Activated CD8-positive, alpha-beta memory T cell treated with anti-CD3 and anti-CD28 coated beads for 48 hours (primary cell): Measurements from ENCODE around the gene RTEL1.
"Not testable (repeated sequence)": the region's sequence is repeated elsewhere in the genome, so short reads cannot be mapped to it uniquely, and the experiment has no call there.

ENCODE experiments used
- DNase-seq, 3 experiments: peaks; one replicate each; pipeline ENCODE4 v3.0.0-alpha.2; 2020; ENCODE audit warnings: low read depth in 2 of 3, low spot score in 2 of 3

Gene RTEL1, protein sequence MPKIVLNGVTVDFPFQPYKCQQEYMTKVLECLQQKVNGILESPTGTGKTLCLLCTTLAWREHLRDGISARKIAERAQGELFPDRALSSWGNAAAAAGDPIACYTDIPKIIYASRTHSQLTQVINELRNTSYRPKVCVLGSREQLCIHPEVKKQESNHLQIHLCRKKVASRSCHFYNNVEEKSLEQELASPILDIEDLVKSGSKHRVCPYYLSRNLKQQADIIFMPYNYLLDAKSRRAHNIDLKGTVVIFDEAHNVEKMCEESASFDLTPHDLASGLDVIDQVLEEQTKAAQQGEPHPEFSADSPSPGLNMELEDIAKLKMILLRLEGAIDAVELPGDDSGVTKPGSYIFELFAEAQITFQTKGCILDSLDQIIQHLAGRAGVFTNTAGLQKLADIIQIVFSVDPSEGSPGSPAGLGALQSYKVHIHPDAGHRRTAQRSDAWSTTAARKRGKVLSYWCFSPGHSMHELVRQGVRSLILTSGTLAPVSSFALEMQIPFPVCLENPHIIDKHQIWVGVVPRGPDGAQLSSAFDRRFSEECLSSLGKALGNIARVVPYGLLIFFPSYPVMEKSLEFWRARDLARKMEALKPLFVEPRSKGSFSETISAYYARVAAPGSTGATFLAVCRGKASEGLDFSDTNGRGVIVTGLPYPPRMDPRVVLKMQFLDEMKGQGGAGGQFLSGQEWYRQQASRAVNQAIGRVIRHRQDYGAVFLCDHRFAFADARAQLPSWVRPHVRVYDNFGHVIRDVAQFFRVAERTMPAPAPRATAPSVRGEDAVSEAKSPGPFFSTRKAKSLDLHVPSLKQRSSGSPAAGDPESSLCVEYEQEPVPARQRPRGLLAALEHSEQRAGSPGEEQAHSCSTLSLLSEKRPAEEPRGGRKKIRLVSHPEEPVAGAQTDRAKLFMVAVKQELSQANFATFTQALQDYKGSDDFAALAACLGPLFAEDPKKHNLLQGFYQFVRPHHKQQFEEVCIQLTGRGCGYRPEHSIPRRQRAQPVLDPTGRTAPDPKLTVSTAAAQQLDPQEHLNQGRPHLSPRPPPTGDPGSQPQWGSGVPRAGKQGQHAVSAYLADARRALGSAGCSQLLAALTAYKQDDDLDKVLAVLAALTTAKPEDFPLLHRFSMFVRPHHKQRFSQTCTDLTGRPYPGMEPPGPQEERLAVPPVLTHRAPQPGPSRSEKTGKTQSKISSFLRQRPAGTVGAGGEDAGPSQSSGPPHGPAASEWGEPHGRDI (N-terminal part only)

DNA sequence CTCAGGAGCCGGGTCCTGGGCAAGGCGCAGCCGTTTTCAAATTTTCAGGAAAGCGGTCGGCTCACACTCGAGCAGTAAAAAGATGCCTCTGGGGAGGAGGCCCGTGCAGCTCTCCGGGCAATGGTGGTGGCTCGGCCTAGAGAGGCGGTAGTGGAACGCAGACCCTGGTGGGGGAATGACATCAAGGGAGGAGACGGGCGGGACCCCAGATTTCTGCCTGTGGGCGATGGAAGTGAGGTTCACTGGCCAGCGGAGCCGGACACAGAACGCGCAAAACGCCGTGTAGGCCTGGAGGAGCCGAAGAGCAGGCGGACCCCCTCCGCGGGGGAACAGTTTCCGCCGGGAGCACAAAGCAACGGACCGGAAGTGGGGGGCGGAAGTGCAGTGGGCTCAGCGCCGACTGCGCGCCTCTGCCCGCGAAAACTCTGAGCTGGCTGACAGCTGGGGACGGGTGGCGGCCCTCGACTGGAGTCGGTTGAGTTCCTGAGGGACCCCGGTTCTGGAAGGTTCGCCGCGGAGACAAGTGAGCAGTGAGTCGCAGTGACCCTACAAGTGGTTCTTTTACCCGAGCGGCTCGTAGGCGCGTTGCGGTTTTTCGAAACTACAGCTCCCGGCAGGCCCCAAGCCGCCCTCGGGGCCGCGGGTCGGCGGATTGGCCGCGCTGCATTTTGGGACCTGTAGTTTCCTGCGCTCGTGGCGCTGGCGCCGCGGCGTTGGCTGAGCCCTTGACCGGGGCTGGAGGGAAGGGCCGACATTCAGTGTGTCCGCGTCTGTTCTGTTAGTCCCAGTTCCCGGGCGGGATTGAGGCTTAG is at the start of gene RTEL1:
TSS of gene RTEL1 (plus strand) at position 376 of the 812 bp plus-strand sequence. CDS start 1,091 bp downstream, outside the sequence.
- DNase-seq = peak; percentile 73 to 97 (median 90)

DNA sequence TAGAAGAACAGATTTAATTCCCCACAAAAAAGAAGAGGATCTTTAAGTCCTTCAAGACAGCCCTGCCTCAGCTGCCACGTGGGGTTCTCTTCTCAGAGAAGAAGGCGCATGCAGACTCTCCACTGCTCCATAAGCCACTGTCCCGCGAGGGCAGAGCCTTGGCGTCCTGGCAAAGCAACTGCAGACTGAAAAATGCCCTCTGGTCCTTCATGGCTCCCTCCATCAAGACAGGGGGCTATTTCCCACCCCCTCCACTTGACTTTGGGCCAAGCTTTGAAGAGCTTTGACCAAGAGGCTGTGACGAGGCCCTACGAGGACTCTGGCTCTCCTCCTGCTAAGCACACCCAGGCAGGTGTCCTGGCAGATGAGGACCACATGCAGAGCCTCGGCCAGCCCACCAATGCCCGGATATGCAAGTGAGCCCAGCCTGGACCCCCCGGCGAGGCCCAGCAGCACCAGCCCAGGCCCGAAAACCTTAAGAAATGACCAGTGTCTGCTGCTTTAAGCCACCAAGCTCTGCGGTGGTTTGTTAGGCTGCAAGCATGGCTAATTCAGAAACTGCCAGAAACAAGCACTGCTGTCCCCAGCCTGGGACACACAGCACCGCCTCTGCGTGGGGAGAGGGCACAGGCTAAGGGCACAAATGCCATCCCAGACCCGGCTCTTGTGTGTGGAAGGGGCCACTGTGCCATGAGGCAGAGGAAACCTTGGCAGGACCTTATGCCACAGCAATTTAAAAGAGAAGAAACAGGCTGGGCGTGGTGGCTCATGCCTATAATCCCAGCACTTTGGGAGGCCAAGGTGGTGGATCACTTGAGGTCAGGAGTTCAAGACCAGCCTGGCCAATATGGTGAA is 47.3 kb upstream of the RTEL1 start:
- no peak for DNase-seq

DNA sequence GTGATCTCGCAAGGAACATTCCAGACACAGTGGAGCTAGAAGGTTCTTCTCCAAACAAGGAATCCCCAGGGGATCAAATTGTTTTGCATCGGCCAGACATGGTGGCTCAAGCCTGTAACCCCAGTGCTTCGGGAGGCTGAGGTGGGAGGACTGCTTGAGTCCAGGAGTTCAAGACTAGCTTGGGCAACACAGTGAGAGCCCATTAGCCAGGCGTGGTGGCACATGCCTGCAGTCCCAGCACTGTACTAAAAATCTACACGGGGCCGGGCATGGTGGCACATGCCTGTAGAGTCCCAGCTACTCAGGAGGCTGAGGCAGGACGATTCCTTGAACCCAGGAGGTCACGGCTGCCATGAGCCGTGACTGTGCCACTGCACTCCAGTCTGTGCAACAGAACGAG is 46.5 kb upstream of the RTEL1 start:
- no peak for DNase-seq

DNA sequence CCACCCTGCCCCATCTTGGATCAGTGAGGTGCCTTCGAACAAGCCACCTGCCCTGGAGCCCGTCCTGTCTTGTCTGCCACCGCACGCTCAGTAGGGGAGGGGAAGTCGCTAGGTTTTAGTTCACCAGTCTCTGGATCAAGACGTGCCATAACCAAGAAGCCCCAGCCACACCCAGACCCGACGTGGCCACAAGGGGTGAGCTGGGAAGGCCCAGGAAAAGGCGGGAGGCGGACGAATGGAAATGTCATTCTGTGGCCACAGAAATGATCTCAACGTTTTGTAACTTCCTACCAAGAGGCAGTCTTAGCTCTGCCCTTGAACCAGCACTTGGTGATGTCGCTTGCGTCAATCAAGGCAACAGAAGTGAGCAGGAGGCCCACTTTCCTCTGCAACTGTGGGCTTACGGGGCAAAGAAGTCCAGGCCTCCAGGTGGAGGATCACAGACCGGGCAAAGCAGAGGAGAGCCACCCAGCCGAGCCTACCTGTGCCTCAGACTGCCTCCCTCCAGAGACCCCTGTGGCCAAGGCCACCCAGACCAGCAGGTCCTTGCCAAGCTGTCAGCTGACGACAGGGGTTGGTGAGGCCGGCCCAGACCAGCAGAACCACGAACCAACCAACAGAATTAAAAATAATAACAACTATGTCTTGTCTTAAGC is 45.7 kb upstream of the RTEL1 start:
- no peak for DNase-seq

DNA sequence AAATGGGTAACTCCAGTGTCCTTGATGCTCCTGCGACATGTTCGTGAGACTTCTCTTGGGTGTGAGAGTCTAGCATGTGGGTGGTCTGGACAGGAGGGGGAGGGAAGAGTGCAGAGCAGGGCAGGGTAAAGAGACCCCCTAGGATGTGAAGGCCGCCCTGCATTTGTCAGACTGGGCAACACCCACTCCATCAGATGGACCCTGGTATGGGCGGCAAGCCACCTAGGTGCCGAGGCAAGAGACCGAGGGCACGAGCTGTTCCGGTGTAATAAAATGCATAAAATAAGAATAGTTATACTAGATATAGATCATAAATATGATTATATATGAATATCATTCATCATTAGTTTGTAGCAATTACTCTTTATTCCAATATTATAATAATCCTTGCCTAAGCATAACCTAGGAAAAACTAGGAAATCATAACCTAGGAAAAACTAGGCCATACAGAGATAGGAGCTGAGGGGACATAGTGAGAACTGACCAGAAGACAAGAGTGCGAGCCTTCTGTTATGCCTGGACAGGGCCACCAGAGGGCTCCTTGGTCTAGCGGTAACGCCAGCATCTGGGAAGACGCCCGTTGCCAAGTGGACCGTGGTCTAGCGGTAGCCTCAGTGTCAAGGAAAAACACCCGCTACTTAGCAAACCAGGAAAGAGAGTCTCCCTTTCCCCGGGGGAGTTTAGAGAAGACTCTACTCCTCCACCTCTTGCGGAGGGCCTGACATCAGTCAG is 44.1 kb upstream of the RTEL1 start:
- not testable (repeated sequence) for DNase-seq

DNA sequence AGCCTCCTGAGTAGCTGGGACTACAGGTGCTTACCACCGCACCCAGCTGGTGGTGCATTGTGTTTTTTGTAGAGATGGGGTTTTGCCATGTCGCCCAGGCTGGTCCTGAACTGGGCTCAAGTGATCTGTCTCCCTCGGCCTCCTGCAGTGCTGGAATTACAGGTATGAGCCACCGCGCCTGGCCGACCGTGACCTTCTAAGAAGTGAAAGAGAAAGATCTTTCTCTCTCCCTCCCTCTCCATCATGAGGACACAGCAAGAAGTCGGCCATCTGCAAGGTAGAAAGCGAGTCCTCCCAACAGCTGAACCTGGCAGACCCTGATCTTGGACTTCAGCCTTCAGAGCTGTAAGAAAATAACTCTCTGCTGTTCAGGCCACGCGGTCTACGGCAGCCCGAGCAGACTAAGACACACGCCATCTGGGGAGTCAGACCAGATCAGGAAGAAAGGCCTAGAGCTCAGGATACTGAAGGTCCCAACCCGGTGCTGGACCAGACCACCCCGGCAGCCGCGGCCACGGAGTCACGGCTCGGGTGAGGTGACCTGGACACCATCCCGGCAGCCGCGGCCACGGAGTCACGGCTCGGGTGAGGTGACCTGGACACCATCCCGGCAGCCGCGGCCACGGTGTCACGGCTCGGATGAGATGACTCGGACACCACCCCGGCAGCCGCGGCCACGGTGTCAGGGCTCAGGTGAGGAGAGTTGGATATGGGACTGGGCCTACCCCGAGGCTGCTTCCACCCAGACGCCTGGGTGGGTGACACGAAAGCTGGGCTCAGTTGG is 40.8 kb upstream of the RTEL1 start:
- DNase-seq = no peak

DNA sequence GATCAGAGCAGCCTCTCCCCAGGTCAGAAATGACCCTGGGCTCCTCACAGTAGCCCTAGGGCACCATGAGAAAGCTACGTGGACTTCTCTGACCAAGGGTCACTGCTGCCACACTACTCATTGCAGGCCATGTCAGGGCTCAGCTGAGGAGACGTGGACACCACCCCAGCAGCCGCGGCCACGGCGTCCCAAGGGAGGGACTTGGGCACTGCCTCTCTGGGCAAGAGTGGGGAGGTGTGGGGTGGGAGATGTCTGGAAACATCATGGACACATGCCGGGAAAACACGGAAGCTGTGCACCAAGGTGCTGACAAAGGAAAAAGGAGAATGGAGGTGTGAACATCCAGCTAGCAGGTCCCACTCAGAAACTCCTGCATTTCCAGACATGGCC is 40.2 kb upstream of the RTEL1 start:
- no peak for DNase-seq

DNA sequence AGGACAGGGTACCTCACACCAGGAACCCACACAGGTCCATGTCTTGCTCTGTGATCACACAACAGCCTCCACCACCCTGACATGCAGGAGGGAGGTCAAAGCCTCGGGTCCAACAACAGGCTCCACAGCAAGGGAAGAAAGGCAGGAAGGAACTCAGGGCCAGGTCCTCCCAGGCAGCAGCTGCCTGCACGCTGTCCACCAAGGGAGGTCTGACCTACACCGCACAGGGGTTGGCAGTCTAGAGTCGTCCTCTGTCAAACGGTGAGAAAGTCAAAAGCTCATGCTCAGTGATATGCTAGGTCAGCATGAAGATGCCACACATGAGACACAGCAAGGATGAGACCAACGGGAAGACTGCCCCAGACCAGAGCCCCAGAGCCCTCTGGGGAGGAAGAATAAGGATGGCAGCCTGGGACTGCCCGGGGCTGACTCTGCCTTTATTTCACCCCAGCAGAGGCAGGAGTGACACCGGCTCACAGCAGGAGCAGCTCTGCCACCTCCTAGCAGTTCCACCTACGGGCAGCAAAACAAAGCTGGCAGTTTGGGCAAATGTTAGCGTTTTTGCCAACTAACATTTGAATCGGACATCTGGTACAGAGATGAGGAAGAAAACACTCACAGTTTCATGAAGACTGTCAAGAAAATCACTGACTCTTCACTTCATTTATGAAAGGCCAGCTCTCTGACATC is 39.7 kb upstream of the RTEL1 start:
- DNase-seq = no peak

DNA sequence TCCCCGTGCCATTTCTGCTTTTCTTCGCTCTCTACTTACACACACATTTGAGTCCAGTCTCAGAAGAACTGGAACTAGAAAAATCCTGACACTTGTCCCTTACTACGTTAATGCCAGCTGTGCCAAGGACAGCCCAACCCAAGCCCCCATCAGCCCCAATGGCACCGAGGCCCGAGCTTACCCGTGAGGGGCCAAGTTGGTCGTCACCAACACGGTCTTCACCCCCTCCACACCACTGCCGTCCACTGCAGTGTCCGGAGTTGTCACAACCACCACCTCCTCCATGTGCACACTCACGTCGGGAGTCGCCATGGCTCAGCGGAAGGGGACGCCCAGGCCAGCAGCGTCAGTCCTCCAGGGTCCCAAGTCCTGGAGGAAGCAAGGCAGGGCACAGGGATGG is 39.0 kb upstream of the RTEL1 start:
- DNase-seq = no peak

DNA sequence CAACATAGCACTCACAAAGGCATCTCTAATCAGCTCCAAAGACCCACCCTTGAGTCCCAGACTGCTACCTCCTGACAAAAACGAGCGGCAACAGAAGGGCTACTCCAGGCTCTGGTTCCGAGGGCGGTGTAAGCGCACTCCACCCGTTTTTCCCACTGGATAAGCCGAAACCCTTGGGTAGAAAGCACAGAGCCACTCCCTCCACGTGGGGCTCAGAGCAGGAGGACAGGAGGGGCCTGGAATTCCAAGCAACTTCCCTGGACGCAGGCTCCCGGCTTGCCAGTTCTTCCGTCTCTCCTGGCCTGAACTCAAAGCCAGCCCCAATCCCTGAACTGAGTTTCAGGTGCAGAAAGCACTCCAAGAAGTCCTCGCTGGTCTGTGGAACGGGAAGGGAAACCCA is 38.6 kb upstream of the RTEL1 start:
- DNase-seq = no peak

DNA sequence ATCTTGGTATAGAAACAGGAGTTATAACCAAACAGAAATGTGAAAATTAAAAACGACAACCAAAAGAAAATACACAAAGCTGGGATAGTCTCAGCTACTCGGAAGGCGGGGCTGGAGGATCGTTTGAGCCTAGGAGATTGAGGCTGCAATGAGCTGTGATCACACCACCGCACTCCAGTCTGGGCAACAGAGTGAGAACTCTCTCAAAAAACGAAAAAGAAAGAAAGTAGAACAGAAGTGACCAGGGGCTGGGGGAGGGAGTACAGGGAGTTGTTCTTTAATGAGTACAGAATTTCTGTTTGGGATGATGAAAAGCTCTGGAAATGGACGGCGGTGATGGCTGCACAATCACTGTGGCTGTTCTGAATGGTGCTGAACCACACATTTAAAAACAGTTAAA is 37.1 kb upstream of the RTEL1 start:
- DNase-seq = no peak

DNA sequence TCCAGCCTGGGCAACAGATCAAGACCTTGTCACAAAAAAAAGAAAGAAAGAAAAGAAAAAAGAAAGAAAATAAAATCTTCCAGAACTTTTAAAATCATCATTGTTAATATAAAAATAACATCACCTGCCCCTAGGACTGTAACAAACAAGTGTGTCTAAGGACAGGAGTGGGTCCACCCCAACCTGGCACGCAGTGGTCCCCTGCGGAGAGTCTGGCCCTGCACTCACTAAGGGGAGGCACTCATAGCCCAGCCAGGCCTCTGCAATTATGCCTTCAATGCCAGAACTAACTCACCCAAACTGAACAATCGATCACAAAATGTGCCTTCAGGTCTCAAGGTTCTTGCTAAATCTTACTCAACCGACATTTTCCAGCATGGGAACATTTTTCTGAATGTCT is 36.0 kb upstream of the RTEL1 start:
- no peak for DNase-seq

DNA sequence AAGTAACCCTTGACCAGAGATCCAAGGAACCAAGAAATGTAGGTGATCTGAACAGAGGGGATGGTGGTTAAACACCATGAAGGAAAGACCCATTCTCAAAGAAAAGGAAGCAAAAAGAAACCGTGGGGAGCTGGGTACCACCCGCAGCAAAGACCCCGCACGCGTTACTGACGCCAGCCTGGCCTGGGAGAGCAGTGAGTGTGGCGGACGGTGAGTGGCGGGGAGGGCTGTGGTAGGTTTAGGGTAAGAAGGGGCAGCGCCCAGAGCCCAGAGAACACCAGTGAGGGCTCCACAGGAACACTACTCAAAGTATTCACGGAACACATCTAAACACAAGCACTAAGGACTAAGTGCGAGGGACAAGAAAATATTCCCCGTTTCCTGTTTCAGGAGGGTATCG is 35.4 kb upstream of the RTEL1 start:
- no peak for DNase-seq

DNA sequence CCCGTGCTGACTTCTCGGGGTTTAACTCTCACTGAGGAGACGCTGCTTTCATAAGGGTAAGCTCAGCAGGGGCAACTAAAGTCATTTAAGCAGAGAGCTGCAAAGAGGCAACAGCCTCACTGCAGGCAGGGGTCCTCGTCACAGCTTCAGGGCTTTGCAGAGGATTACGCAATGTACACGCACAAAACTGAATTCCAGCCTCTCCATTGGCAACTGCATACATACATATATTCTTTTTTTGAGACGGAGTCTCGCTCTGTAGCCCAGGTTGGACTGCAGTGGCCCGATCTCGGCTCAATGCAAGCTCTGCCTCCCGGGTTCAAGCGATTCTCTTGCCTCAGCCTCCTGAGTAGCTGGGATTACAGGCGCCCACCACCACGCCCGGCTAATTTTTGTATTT is 33.6 kb upstream of the RTEL1 start:
- no peak for DNase-seq

DNA sequence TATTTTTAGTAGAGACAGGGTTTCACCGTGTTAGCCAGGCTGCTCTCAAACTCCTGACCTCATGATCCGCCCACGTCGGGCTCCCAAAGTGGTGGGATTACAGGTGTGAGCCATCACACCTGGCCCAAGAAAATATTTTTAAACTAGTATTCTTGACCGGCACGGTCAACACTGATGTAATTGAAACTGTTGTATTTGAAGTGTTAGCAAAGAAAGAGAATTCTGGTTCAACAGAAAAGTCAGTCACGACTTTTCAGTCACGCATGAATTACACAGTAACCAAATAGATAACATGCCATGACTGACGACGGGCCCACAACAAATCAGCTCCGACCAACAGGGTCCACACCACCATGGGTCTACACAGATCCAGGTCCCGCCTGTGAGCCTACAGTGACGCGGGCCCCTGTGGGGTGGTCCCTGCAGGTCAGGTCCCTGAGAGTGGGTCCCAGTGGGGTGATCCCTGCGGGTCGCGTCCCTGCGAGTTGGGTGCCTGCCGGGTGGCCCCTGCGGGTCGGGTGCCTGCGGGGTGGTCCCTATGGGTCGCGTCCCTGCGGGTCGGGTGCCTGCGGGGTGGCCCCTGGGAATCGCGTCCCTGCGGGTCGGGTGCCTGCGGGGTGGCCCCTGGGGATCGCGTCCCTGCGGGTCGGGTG is 32.2 kb upstream of the RTEL1 start:
- peak in 1 of 3 experiments; percentile 25 for DNase-seq

DNA sequence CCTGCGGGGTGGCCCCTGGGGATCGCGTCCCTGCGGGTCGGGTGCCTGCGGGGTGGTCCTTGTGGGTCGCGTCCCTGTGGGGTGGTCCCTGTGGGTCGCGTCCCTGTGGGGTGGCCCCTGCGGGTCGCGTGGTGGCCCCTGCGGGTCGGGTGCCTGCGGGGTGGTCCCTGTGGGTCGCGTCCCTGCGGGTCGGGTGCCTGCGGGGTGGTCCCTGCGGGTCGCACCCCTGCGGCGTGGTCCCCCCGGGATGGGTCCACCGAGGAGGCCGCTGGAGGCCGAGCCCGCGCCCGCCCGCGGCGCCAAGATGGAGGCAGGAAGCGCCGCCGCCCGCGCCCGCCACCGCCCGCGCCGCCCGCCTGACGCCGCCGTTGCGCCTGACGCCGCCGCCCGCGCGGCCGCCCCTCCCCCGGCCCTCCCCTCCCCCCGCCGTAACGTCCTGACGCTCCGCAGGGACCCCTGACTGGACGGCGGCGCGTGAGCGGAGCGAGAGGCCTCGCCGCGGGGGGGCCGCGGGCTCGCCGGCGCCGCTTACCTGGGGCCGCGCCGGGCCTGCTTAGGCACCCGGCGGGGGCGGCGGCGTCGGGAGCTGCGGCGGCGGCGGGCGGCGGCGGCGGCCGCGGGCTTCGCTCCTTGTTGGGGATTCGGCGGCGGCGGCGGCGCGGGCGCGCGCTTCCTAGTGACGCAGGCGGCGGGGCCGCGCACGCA is 31.5 kb upstream of the RTEL1 start, which contains the start of gene GMEB2:
TSS of gene GMEB2 (minus strand) at position 678 of the 705 bp plus-strand sequence. CDS start 7,704 bp downstream, outside the sequence.
- peak; percentile 34 to 60 (median 52) for DNase-seq
